Kidney (tissue), 14 donors: ENCODE data around the gene ZNF76. TPM values are rescaled to one million over a fixed set of nuclear protein-coding genes. Genes with fewer than 3 reads are reported as not detected.

Source experiments
- DNase-seq, 5 donors: peaks; one replicate each; pipeline ENCODE4 v3.0.0-alpha.2; 2013 to 2020
- FAIRE-seq: peaks from 2 replicates; lab custom pipeline; 2012; peaks lifted over from hg19 to GRCh38; lab: Jason Lieb, UNC
- H3K27ac ChIP-seq, 2 donors: one replicate each; pipeline ENCODE4 v1.7.0; 2013; ENCODE audit warnings: low read depth in 2 of 2, low read length in 2 of 2, inconsistent platforms in 1 of 2
- H3K27me3 ChIP-seq: one replicate; pipeline ENCODE4 v1.7.1; 2013; ENCODE audit warnings: low read length, inconsistent platforms; ENCODE audit not compliant: control insufficient read depth, insufficient read depth
- H3K36me3 ChIP-seq, 3 donors: one replicate each; pipeline versions ENCODE4 v1.7.0 to v1.7.1; 2013; ENCODE audit warnings: low read length in 3 of 3, control low read depth in 1 of 3, inconsistent platforms in 1 of 3; ENCODE audit not compliant: insufficient read depth in 3 of 3, control insufficient read depth in 2 of 3
- H3K4me1 ChIP-seq, 3 donors: one replicate each; pipeline versions ENCODE4 v1.7.0 to v1.7.1; 2013; ENCODE audit warnings: low read length in 3 of 3, inconsistent platforms in 1 of 3, low read depth in 1 of 3; ENCODE audit not compliant: control insufficient read depth in 2 of 3, insufficient read depth in 2 of 3
- H3K4me3 ChIP-seq, 3 donors: one replicate each; pipeline versions ENCODE4 v1.7.0 to v1.8.1; 2013; ENCODE audit warnings: low read length in 3 of 3, control low read depth in 1 of 3, inconsistent platforms in 1 of 3
- H3K9ac ChIP-seq, 3 donors: one replicate each; pipeline versions ENCODE4 v1.7.0 to v1.7.1; 2013; ENCODE audit warnings: low read length in 3 of 3, control low read depth in 1 of 3, inconsistent platforms in 1 of 3
- H3K9me3 ChIP-seq, 3 donors: one replicate each; pipeline versions ENCODE4 v1.7.0 to v1.7.1; 2013; ENCODE audit warnings: low read length in 3 of 3, control low read depth in 1 of 3, inconsistent platforms in 1 of 3; ENCODE audit not compliant: control insufficient read depth in 2 of 3, insufficient read depth in 1 of 3
- intact Hi-C: fragments of 100-400 bp; cut with DNase I; formaldehyde crosslinking; loops from one replicate; pipeline ENCODE4 v1.11.1; 2022
- polyA plus RNA-seq: library from polyadenylated mRNA; stranded (reverse); fragments of 350-450 nt; fragmentation: Illumina TruSeq; extraction: RNeasy Lipid Tissue Mini Kit (QIAGEN cat#74804); gene quantifications from one replicate; pipeline ENCODE4 v1.2.3, GENCODE V29; 2014; ENCODE audit warnings: low read depth, low replicate concordance; ENCODE audit not compliant: insufficient read depth
- total RNA-seq: library from RNA; stranded (reverse); fragmentation: NEBNext Ultra II Directional; extraction: Animal tissue kit (Norgen Biotek cat#: 25700); gene quantifications from one replicate; pipeline ENCODE4 v1.2.1, GENCODE V29; 2021
- TF ChIP-seq, protein P1 (sequence below): IDR thresholded peaks from 3 replicates; pipeline ENCODE4 v1.5.1; 2012; ENCODE audit warnings: mild to moderate bottlenecking, moderate library complexity, borderline replicate concordance; ENCODE audit not compliant: insufficient read depth; ENCODE audit errors: extremely low read depth
- donor health status: control.
- donor health status: control.
- donor health status: control.
- donor health status: control.
- donor health status: control.
- donor health status: DM: yes; HTN: yes; CAD: no.
- donor health status: Normal renal cell carcinoma (clear cell type).

ZNF76 gene
- total and polyA plus RNA-seq, 2 donors from 2014 or later: 29.1 to 49.2 TPM

DNA sequence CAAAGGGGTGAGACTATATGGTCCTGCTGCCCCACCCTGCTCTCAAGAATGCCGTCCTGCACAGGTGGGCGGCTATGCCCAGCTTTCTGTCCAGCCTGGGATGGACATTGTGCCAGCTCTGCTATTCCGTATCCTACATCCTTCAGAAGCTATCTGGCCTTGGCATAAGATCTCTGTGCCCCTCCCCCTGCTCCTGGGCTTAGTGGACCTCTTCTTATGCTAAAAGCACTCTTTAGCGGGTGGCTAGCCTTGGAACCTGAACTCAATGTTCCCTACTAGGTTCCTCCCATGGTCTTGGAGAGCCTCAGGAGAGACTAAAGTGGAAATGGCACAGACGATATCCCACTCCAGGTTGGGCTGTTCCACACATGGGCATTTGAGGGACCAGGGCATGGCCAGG lies 23.3 kb upstream of the ZNF76 start:
- H3K27ac ChIP-seq: no peak overlapping the region

DNA sequence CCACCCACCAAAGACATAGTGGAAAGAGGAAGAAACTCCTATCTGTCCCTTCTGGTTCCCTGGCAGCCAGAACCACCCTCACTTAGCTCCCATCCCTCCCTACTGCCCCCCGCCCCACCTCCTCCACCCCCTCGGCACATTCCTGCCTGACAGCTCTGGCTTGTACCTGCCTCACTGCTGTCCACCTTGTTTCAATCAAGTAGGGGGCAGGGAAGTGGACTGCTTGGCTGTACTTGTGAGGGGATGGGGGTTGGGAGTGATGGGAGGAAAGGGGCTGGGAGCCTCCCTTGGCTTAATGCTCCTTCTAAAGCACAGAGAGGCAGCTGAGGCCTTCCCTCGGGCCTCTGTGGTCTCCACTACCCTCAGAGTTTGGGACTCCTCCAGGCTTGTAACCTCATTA lies 22.1 kb upstream of the ZNF76 start:
- TF ChIP-seq, protein P1, sequence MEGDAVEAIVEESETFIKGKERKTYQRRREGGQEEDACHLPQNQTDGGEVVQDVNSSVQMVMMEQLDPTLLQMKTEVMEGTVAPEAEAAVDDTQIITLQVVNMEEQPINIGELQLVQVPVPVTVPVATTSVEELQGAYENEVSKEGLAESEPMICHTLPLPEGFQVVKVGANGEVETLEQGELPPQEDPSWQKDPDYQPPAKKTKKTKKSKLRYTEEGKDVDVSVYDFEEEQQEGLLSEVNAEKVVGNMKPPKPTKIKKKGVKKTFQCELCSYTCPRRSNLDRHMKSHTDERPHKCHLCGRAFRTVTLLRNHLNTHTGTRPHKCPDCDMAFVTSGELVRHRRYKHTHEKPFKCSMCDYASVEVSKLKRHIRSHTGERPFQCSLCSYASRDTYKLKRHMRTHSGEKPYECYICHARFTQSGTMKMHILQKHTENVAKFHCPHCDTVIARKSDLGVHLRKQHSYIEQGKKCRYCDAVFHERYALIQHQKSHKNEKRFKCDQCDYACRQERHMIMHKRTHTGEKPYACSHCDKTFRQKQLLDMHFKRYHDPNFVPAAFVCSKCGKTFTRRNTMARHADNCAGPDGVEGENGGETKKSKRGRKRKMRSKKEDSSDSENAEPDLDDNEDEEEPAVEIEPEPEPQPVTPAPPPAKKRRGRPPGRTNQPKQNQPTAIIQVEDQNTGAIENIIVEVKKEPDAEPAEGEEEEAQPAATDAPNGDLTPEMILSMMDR: no peak
- Histone ChIP-seq H3K27ac (no peak overlapping the region), H3K4me1 (peaks cover 0 to 5% (median 0%) of the 10 kb centered on the region in 3 donors), H3K27me3 (no peaks in the 10 kb centered on the region), H3K9ac (no peak overlapping the region), H3K4me3 (no peak overlapping the region), H3K36me3 (no peaks in the 10 kb centered on the region), H3K9me3 (no peaks in the 10 kb centered on the region)
- DNase-seq (peak in 1 of 5 donors; percentile 53), FAIRE-seq (no peak)
- intact Hi-C loops: no loop called here

More for the DNA sequence above, 23.3 kb upstream of the ZNF76 start:
- Histone ChIP-seq H3K36me3 (no peaks in the 10 kb centered on the region), H3K4me3 (no peak overlapping the region), H3K27me3 (no peaks in the 10 kb centered on the region), H3K9me3 (no peaks in the 10 kb centered on the region), H3K9ac (no peak overlapping the region), H3K4me1 (peaks cover 0 to 7% (median 7%) of the 10 kb centered on the region in 3 donors)
- FAIRE-seq: no peak
- DNase-seq: no peak
- intact Hi-C loops: no loop called here
- TF ChIP-seq, protein P1: no peak

DNA sequence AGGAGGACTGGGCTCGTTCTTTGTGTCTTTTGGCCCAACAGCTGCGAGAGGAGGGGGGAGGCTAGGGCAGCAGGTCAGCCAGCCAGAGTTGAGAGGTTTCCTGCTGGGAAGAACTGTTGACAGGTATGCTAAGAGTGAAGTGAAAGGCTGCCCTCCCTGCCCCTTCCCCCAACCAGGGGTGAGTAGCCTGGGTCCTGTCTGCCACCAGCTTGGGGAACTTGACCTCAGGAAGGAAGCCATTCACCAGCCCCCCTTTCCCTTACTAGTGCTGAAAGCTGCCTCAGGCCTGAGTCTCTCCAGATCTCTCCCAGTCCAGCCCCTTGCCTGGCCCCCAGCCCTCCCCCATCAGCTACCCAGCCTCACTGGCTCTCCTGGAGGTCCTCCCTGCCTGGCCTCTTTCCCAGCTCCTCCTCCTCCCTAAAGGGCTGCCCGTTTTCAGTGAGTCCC lies 20.7 kb upstream of the ZNF76 start:
- H3K27ac ChIP-seq: no peak overlapping the region
- DNase-seq (peak in 3 of 5 donors; percentile 24 to 79 (median 72)), FAIRE-seq (no peak)
- H3K9ac ChIP-seq: no peak overlapping the region
- intact Hi-C loops: no loop called here
- H3K4me3 ChIP-seq: no peak overlapping the region
- TF ChIP-seq, protein P1: no peak
- no peaks in the 10 kb centered on the region for H3K9me3 ChIP-seq
- H3K4me1 ChIP-seq: peaks cover 0 to 5% (median 0%) of the 10 kb centered on the region in 3 donors
- peaks cover 0 to 2% (median 0%) of the 10 kb centered on the region in 3 donors for H3K36me3 ChIP-seq
- H3K27me3 ChIP-seq: no peaks in the 10 kb centered on the region

DNA sequence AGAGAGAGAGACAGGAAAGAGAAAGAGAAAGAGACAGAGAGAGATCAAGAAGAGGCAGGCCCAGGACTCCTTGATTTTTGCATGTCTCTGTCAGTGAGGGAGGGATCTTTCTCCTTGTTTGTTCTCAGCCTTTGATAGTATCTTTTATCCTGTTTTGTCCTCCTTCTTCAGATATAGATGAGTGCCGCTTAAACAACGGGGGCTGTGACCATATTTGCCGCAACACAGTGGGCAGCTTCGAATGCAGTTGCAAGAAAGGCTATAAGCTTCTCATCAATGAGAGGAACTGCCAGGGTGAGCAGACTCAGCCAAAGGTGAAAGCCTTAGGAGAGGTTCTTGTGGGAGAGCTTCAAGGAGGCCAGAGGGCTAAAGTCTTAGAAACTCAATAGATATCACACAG lies 20.0 kb upstream of the ZNF76 start:
- Histone ChIP-seq H3K9ac (no peak overlapping the region), H3K27ac (no peak overlapping the region), H3K36me3 (peaks cover 0 to 4% (median 2%) of the 10 kb centered on the region in 3 donors), H3K4me1 (peaks cover 0 to 5% (median 0%) of the 10 kb centered on the region in 3 donors), H3K9me3 (no peaks in the 10 kb centered on the region), H3K27me3 (no peaks in the 10 kb centered on the region), H3K4me3 (no peak overlapping the region)
- no peak for FAIRE-seq
- TF ChIP-seq, protein P1: no peak
- no peak for DNase-seq
- intact Hi-C loops: no loop called here
